GM18526 (cell line): ENCODE measurements around the gene GNA12.

Experiments used
- POLR2A ChIP-seq: IDR thresholded peaks from 3 replicates; pipeline ENCODE4 v1.6.1; 2011; ENCODE audit not compliant: insufficient read length; ENCODE audit errors: extremely low read depth

Gene GNA12

GRCh38 chr7:2687338-2687869 is 156.7 kb downstream of the GNA12 start:
- TF ChIP-seq POLR2A = no peak

GRCh38 chr7:2686101-2686500 is 158.0 kb downstream of the GNA12 start:
- no peak for TF ChIP-seq POLR2A

- TF ChIP-seq POLR2A = no peak
Observed at GRCh38 chr7:2684501-2684900, 159.6 kb downstream of the GNA12 start.

- no peak for TF ChIP-seq POLR2A
Observed at GRCh38 chr7:2681929-2682799, 161.9 kb downstream of the GNA12 start.

GRCh38 chr7:2680792-2681490 is 163.2 kb downstream of the GNA12 start:
- no peak for TF ChIP-seq POLR2A

GRCh38 chr7:2680256-2680655 is 163.9 kb downstream of the GNA12 start:
- no peak for TF ChIP-seq POLR2A
